ENCODE results near the gene CCSER1. TPM values are rescaled to one million over a fixed set of nuclear protein-coding genes. Genes with fewer than 3 reads are reported as not detected.
A peak's percentile ranks its signal among the peaks of the same experiment; 100 is the strongest.

The CCSER1 gene
- polyA plus RNA-seq, 1 experiment: not detected

DNA sequence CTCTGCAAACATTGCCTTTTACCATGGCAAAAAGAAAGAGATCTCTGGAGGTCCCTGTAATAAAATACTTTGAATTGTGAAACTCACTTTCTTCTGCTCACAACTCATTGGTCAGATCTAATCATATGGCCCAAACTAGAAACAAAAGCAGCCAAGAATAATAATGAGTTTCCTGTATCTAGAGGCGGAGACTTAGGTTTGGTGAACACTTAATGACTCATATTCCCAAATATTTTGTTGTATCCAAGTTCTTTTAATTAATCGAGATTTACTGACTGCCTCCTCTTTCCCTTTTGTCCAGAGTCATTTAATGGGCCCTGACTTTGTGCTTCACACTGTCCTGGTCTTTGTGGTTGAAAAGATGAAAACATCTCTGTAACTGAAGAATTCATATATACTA lies 190.6 kb downstream of the CCSER1 start:
- Histone ChIP-seq H3K27me3 (ENCODE audit: control insufficient read depth, insufficient read depth, low read length) (no peaks in the 10 kb centered on the region), H3K4me3 (ENCODE audit: low read depth, low read length) (no peak overlapping the region), H3K36me3 (ENCODE audit: control insufficient read depth, insufficient read depth, low read length) (no peaks in the 10 kb centered on the region)
- ChIA-PET CTCF (interaction anchor here (1.8 kb wide), 1 partner anchor 9 kb away, joined by 3 read pairs; no protein-coding TSS in a partner anchor), POLR2A (no interaction called here)
- DNase-seq (ENCODE audit: low read depth): peak; percentile 84
- no peak for TF ChIP-seq CTCF (IDR thresholded peaks at IDR 0.05; ENCODE audit: insufficient read depth, low read depth, low read length)

GRCh38 chr4:90318193-90318592 lies 191.0 kb downstream of the CCSER1 start:
- POLR2A ChIA-PET: no interaction called here
- CTCF ChIA-PET: interaction anchor here (1.8 kb wide), 1 partner anchor 10 kb away, joined by 3 read pairs; no protein-coding TSS in a partner anchor
- DNase-seq (ENCODE audit: low read depth): peak; percentile 57
- Histone ChIP-seq H3K4me3 (ENCODE audit: low read depth, low read length) (no peak overlapping the region), H3K27me3 (ENCODE audit: control insufficient read depth, insufficient read depth, low read length) (no peaks in the 10 kb centered on the region), H3K36me3 (ENCODE audit: control insufficient read depth, insufficient read depth, low read length) (no peaks in the 10 kb centered on the region)
- TF ChIP-seq CTCF (IDR thresholded peaks at IDR 0.05; ENCODE audit: insufficient read depth, low read depth, low read length): no peak

DNA sequence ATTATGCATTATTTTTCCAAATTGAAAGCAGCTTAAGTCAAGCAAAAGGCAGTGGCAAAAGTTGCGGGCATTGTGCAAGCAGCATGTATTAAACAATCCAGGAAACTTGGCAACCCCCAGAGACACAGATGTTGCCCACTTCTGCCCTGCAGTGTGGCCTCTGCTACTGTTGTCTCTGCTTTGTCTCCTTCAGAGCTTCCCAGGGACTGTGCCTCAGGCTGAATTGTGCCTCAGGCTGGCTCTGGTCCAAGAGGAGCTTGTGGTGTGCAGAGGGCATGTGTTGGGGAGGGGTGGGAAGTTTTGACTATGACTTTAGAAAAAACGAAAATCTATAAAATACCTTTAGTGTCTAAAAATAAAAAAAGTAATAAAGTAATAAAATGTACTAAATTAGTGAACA lies 201.4 kb downstream of the CCSER1 start:
- POLR2A ChIA-PET: no interaction called here
- no peak for DNase-seq (ENCODE audit: low read depth)
- CTCF ChIA-PET: no interaction called here
- TF ChIP-seq CTCF (IDR thresholded peaks at IDR 0.05; ENCODE audit: insufficient read depth, low read depth, low read length): no peak
- Histone ChIP-seq H3K27me3 (ENCODE audit: control insufficient read depth, insufficient read depth, low read length) (no peaks in the 10 kb centered on the region), H3K4me3 (ENCODE audit: low read depth, low read length) (no peak overlapping the region), H3K36me3 (ENCODE audit: control insufficient read depth, insufficient read depth, low read length) (no peaks in the 10 kb centered on the region)

GRCh38 chr4:90330546-90330945 lies 203.4 kb downstream of the CCSER1 start:
- CTCF ChIA-PET: no interaction called here
- Histone ChIP-seq H3K27me3 (ENCODE audit: control insufficient read depth, insufficient read depth, low read length) (no peaks in the 10 kb centered on the region), H3K36me3 (ENCODE audit: control insufficient read depth, insufficient read depth, low read length) (no peaks in the 10 kb centered on the region), H3K4me3 (ENCODE audit: low read depth, low read length) (no peak overlapping the region)
- no peak for TF ChIP-seq CTCF (IDR thresholded peaks at IDR 0.05; ENCODE audit: insufficient read depth, low read depth, low read length)
- POLR2A ChIA-PET: no interaction called here
- no peak for DNase-seq (ENCODE audit: low read depth)

DNA sequence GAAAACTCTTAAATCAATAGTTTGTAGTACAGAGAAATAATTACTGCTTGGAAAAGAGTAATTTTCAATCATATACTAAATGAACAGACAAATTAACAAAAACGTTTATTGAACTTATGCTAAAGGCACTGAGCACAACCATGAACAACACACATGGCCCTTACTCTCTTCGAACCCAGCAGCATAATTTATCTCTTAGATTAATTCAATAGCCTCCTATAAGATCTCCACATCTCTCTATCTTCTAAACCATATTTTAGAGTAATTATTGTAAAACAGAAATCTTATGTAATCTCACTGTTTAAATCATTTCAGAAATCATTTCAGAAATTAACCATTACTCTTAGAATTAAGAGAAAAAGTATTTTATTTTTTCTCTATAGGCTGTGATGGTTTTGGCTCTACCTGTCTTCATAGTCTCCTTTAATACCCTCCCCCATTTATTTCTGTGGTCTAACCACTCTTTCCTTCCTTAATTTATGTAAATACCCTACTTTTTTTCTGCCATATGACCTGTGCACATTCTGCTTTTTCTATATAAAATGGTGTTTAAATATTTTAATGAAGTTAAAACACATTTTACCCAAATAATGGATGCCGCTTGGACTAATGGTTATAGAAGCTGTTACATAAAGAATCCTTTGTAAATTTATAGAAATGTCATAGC lies 218.5 kb downstream of the CCSER1 start:
- no peak for DNase-seq (ENCODE audit: low read depth)
- TF ChIP-seq CTCF (IDR thresholded peaks at IDR 0.05; ENCODE audit: insufficient read depth, low read depth, low read length): no peak
- Histone ChIP-seq H3K36me3 (ENCODE audit: control insufficient read depth, insufficient read depth, low read length) (no peaks in the 10 kb centered on the region), H3K27me3 (ENCODE audit: control insufficient read depth, insufficient read depth, low read length) (no peaks in the 10 kb centered on the region), H3K4me3 (ENCODE audit: low read depth, low read length) (no peak overlapping the region)
- POLR2A ChIA-PET: no interaction called here
- CTCF ChIA-PET: no interaction called here

All from BJ (cell line).